HG02763 (cell line): ENCODE data around the gene CYTH4.

Experiments
- ATAC-seq: cut with Tn5 transposase; IDR thresholded peaks from one replicate; pipeline ENCODE4 v1.9.1; 2021; ENCODE audit warnings: mild to moderate bottlenecking, moderate library complexity; ENCODE audit not compliant: unreplicated experiment

Gene CYTH4

DNA sequence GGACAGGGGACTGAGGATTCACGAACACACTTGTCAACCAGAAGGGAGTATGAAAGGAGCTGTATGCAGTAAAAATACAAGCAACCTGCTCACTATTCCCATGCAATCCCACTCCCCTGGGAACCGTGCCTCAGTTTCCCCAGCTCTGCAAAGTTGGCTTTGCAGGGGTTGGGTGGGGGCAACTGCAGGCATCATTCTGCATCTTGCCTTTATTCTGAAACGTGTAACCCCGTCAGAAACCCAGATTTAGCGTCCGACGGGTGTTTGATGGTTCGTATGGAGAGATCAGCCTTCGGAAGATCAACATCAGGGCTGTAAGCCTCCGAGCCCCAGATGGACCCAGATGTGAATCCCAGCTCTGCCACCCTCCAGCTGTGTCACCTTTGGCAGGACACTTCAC is 3.6 kb downstream of the CYTH4 start:
- ATAC-seq, result no peak

DNA sequence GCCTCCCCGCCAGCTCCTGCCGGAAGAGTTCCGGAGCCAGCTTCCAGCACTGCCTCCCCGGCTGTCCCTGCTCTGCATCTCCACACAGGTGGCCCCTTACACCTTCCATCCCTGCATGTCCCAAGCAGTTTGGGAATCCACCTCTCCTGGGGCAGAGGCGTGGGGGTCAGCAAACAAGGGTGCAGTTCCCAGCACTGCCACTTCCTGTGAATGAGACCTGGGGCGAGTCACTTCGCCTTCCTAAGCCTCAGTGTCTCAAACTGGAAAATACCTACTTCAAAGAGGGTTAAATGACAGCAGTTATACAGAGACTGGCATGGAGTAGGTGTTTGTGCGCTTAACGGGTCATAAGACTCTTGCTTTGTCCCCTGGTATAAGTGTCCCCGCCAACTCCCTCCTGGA is 5.2 kb downstream of the CYTH4 start:
- ATAC-seq, result no peak

DNA sequence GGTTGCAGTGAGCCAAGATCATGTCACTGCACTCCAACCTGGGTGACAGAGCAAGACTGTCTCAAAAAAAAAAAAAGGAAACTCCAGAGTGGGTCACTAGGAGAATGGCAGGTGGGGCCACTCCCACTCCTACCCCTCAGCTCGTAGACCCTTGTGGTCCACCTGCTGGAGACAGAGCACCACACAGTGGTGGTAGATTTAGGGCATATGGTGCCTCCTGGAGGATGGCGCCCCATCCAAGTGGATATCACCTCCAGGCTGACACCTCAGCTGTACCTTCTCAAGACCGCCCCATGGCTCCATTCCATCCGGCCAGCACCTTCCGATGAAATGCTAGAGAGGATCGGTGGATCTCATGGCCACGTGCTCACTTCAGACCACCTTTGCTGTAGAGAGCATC is 6.2 kb downstream of the CYTH4 start:
- no peak for ATAC-seq

DNA sequence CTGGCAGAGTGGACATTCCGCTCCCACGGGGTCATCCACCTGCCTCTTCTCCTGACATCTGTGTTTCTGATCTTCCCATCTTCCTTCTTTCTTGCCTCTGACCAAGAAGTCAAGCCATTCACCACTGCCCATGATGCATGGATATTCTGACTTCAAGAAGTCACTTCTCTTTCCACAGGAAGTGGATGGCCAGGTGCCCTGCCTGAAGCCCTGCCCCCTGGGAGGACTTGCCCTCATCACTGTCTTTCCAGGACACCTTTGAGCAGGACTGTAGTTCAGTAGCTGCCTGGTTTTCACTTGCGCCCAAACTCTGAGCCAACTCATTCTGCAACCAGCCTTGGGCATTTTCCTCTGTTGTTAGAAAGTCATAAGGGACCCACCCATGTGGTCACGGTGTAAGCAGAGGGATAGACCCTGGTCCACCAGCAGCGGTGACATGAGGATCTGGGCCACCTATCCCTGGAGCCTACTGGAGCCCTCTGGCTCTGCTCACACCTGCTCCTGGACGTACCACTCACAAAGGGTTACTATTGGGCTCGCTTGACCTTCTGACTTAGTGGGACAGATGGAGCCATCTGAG is 6.9 kb downstream of the CYTH4 start:
- ATAC-seq, result no peak

DNA sequence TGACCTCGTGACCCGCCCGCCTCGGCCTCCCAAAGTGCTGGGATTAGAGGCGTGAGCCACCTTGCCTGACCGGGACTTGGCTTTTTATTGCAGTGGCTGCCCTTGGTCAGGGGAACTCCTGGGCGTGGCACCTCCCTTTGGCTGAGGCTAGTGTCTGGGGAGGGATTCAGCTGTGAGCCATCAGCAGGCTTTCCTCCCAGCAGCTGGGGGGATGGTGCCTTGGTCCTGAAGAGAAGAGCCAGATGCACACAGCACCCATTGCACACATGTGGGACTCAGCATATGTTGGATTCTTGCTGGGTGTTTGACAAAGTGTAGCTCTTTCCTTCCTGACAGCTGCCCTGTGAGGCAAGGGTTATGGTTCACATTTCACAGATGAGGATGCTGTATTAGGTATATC is 8.4 kb downstream of the CYTH4 start:
- ATAC-seq, result no peak

DNA sequence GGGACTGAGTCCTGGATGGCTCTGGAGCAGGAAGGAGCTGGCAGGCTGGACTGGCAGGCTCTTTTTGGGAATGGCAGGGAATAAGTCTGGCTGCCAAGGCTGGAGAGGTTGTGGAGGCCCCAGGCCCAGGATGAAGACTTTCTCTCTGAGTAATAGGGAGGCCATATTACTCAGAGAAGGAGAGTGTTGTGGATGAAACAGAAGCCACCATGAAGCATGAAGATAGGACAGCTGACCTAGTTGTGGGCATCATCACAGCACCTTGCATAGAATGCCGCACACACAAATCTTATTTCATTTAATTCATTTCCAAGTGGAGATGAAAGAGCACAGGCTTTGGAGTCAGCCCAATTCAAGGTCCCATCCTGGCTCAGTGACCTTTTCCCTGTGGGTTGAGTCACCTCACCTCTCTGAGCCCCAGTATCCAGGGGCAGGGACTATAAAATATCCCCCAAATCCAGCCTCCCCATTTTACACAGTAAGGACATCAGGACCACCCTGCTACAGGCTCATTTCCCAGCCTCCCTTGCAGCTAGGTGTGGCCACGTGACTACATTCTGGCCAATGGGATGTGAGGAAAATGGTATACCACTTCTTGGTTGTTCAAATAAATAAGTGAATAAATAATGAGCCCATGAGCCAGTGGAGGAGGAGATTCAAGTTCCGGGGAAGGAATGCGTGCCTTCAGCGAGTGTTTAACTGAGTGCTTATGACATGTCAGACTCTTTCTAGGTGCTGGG is 9.4 kb downstream of the CYTH4 start:
- no peak for ATAC-seq

DNA sequence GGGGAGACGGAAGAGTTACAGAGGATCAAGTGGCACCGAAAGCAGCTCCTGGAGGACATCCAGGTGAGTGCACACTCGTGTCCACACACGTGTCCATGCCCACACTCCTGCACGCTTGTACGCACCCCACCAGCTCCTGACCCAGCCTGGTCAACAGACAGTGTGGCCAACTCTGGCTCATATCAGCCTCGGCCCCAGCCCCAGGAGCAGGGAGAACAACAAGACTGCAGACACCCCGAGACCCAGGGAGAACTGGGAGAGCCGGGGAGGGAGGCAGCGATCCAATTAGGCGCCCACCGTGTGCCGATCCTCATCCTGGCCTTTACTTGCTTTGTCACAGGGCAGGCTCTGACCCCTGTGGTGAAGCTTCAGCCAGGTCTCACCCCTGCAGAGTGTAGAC is 10.3 kb downstream of the CYTH4 start:
- no peak for ATAC-seq

DNA sequence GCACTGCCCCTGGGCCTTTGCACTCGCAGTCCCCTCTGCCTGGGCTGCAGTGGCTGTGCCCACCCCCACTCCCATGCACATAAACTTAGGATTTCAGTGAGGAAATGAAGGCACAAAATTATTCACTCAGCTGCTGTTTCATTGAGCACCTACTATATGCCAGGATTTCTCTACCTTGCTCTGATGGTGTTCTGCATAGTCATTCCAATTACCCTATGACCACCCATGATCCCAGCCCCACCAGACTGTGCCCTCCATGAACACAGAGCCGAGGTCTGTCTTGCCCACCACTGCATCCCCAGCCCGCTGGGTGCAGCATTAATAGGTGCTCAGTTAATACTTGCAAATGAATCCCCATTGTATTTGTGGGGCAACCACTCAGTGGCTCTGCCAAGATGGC is 10.9 kb downstream of the CYTH4 start:
- no peak for ATAC-seq

DNA sequence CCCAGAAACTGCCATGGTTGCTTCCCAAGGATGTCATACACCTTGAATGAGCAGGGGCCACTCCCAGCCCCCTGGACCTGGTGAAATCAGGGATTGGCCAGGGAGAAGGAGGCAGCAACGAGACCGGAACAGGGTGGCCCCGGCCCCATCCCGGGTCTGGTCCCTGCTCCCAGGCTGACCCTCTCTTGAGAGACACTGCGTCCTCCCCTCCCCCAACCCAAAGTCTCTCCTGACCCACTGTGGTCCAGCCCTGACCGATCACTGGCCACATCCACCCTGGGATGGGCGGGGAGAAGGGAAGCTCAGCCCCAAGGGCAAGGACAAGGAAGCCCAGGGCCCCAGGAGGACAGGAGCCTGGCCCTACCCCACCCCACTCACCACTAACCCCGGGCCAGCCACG is 12.4 kb downstream of the CYTH4 start:
- ATAC-seq, result no peak

DNA sequence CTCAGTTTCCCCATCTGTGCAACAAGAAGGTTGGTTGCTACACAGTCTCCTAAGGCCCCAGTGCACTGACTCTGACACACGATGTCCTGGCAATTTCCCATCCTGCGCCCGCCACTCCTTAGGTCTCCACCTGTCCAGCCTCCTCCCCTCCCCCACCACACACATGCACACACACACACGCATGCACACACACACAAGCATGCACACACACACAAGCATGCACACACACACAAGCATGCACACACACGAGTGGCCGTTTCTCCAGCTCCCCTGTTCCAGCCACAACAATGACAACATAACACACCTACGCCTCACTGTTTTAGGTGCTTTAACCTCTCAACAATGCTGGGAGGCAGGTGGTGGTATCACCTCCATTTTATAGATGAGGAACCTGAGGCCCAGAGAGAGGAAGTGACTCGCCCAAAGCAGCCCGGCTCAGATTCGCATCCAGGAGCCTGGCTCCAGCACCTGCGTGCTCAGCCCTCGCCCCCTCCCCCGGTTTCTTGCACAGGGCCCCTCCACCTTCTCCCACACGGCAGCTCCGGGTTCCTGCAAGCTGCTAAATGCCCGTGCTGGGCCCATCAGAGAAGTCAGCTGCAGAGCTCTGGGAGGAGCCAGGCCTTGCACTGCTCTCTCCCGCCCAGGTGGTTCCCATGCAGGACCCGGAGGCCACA is 13.0 kb downstream of the CYTH4 start:
- no peak for ATAC-seq

DNA sequence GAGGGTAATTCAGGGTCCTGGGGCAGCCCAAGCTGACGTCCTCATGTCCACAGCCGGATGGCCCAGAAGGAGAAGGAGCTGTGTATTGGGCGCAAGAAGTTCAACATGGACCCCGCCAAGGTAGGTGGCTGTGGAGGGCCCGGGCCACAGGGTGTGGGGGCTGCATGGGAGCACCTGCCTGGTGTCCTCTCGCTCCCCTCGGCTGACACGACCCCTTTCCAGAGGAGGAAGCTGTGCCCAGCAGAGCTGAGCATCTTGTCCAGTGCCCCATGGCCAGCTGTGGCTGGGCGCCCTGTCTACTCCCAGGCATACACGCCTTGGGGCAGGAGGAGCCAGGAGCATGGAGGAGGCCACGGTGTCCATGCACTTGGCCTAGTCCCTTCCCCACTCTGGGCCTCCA is 13.6 kb downstream of the CYTH4 start:
- no peak for ATAC-seq

DNA sequence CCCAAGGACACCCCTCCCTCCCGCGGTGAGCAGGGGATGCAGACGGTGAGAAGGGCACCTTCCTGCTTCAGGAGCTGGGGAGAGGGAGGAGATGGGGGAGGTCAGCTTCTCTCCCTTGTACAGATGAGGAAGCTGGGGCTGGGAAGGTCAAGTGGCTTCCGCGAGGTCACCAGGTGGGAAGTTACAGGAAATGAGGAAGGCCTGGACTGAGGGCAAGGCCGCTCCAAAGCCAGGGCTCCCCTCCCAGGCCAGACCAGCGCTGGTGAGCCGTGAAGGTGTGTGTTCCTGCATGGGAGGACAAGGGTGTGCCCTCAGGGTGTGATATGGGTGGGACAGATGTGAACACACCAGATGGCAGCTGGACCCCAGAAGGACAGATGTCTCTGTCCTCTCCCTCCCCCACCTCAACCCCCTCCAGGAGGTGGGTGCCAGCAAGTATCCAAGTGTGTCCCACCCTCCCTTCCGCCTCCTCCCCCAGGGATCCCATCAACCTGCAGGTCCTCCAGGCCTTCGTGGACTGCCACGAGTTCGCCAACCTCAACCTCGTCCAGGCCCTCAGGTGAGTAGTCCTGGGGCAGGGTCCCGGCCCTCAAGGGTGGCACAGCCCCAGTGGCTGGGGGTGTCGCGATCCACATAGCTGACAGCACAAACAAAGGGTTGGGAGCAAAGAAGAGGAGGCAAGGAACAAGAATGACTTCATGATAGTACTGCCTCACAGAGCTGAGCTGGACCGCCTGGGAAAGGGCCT is 16.6 kb downstream of the CYTH4 start:
- ATAC-seq, result no peak

DNA sequence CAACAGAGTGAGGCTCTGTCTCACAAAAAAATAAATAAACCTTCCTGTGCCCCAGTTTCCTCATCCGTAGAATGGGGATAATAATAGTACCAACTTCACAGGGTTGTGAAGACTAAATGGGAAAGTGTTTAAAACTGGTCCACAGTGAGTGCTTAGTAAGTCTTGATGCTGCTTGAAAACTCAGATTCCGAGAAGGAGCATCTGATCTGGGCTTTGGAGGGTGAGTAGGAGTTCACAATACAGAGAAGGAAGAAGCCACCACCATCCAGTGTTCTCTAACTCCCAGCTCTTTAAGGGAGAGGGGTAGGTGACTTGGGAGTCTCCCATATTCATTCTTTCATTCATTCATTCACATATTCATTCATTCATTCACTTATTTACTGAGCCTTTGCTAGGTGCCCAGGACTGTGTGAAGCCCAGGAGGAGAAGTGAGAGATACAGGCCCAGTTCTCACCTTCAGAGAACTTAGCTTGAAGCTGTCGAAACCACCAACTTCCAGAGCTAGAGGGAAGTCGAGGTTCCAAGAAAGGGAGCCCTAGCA is 17.7 kb downstream of the CYTH4 start:
- no peak for ATAC-seq

DNA sequence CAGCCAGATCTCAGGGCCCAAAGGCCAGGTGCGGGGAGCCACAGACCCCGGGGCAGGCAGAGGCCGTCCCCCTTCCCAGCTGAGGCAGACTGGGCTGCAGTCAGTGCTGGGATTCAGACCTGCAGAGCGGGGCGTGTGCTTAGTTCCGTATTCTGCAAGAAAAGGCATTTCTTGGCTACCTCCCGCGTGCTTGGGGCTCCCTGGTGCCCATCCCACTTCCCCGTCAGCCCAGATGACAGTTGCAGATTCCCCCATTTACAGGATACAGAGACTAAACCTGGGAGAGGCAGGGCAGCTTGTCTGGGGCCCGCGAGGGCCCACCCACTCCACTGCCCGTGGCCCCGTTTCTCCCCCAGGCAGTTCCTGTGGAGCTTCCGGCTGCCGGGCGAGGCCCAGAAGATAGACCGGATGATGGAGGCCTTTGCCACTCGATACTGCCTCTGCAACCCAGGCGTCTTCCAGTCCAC is 18.3 kb downstream of the CYTH4 start:
- no peak for ATAC-seq

DNA sequence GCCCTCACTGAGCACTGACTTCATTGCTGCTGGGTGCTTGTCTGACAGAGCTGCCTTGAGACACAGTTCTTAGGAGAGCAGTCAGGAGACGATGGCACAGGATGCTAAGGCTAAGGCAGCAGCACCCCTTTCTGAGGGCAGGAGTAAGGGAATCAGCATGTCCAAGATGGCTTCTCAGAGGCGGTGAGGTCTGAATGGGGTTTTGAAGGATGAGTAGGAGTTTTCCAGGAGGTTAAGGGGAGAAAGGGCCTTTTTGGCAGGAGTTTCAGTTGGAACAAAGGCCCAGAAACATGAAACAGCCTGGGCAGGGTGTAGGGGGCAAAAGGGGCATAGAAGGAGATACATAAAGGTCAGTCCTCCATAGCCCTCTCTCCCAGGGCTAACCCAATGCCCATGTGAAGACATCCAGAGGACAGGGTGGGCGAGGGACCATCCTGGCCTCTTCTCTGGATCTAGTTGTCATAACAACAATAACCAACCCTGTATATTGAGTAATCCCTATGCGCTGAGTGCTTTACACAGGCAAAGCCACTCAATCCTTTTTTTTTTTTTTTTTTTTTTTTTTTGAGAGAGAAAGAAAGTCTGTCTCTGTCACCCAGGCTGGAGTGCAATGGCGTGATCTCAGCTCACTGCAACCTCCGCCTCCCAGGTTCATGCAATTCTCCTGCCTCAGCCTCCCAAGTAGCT is 19.0 kb downstream of the CYTH4 start:
- ATAC-seq, result no peak

DNA sequence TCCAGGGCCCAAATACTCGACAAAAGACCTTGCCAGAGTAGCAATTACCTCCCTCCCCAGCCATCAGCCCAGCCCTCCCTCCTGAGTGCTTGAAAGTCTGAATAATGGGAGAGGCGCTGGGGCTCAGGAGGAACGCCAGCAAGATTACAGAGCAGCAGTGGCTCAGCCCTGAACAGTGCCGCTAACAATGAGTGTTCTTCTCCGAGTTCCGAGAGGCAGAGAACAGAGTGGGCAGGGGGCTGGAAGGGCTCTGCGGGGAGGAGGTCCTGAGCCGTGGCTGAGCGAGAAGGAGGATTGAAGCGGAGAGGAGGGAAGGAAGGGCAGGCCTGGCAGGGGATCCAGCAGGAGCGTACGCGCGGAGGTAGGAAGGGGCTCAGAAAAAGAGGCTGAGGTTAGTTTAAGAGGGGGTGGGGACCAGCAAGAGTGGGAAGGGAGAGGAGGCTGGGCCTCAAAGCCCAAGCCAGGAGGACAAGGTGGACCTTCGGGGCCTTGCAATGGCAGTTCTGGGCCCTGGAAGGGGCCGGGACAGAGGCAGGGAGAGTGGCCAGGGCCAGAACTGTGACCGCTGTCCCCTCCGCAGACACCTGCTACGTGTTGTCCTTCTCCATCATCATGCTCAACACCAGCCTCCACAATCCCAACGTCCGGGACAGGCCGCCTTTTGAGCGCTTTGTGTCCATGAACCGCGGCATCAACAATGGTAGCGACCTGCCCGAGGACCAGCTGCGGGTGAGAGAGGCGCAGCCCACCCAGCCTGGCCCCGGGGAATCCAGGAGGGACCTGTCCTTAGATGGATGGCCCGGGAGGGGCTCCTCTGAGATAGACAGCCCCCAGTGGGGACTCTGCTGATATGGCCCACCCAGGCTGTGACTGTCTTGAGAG is 20.6 kb downstream of the CYTH4 start:
- no peak for ATAC-seq

DNA sequence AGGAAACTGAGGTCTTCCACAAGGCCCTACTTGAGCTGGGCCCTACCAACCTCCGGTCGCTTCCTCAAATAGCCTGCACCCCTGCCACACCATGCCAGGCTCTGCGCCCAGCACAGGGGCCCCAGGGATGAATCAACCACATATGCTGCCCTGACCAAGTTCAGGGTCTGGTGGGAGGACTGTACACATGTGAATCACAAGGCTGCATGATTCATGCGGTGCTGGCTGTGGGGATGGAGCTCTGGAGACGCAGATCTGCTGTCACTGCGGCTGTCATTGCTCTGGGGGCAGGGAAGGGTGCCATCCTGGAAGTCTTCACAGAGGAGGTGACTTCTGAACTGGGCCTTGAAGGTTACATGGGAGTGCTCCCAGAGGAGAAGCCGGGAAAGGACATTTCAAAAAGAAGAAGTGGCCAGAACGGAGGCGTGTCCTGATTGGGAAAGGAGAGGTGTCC is 21.5 kb downstream of the CYTH4 start:
- ATAC-seq, result no peak

DNA sequence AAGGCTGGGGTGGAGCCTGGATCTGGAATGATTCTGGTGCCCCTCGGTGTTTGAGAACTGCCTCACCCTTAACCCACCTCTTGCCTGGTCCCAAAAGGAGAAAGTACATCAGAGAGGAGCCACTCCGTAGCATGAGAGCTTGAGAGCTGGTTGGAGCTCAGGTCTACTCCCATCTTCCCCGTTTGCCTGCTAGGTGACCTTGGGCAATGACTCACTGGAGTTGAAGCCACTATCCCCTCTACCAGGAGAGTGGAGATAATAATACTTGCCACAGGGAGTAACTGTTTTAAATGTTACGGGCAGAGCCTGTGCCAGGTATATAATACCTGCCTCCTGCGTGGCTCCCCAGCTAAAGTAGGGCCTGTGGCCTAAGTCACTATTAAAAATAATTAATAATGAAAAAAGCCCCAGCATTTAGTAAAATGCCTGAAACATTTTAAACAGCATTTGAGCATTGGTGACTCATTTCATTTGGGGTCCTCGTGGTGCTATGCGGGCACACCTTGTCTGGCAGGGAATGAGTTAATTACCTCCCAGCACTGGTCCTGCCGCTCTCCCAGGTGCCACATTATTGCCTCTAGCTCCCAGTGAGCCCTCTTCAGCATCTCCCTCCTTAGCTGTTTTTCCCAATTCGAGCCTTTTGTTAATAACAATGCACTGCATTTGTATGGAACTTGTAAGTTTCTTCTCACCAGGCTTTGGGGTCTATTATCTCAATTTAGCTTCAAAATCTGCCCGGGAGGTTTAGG is 22.5 kb downstream of the CYTH4 start:
- no peak for ATAC-seq

DNA sequence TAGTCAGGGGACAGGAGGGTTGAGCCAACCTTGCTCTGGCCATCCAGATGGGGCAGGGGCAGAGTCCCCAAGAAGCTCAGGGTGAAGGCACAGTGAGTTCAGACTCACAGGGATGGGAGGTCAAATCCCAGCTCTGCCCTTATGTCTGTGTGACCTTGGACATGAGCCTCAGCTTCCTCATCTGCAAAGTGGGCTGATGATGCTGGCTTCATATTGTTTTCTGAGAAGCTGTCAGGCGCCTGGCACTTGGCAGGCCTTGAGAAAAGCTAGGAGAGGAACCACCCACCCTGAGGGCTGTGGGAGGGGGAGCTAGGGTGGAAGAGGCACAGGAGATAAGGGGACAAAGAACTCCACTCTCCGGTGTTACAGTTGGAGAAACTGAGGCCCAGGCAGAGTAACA is 23.6 kb downstream of the CYTH4 start:
- no peak for ATAC-seq
